ENCODE data around the gene ANKRD24. TPM values are rescaled to one million over a fixed set of nuclear protein-coding genes. Genes with fewer than 3 reads are reported as not detected.
"Not testable (repeated sequence)": the region's sequence is repeated elsewhere in the genome, so short reads cannot be mapped to it uniquely, and the experiment has no call there.

ANKRD24 gene
- total and polyA plus RNA-seq, 2 donors (not counting 3 experiments of a cell fraction or from before 2014, with no cell fraction given), result 0.07 to 0.27 TPM

DNA sequence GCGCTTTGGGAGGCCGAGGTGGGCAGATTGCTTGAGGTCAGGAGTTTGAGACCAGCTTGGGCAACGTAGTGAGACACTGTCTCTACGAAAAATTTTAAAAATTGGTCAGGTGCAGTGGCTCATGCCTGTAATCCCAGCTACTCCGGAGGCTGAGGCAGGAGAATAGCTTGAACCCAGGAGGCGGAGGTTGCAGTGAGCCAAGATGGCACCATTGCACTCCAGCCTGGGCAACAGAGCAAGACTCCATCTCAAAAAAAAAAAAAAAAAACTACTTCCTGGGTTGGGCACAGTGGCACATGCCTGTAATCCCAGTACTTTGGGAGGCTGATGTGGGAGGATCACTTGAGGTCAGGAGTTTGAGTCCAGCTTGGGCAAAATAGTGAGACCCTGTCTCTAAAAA lies 49.0 kb downstream of the ANKRD24 start:
- H2AFZ ChIP-seq (ENCODE audit: low read depth, low read length); H4K20me1 ChIP-seq (replicated peaks; ENCODE audit: control insufficient read depth, extremely low read depth, insufficient read depth, low read length); FAIRE-seq; H3K9me1 ChIP-seq (replicated peaks; ENCODE audit: control insufficient read depth, extremely low read depth, insufficient read depth, low read length); H3K27me3 ChIP-seq (ENCODE audit: control insufficient read depth in 2 of 2, insufficient read depth in 2 of 2, low read length in 2 of 2); intact Hi-C loops (cut with micrococcal nuclease); H3K4me1 ChIP-seq (ENCODE audit: control insufficient read depth, extremely low read depth, insufficient read depth, low read length); H3K79me2 ChIP-seq (ENCODE audit: control insufficient read depth, insufficient read depth, low read length); H3K9me3 ChIP-seq (replicated peaks; ENCODE audit: control insufficient read depth, insufficient read depth, low read length); H3K27ac ChIP-seq (ENCODE audit: insufficient read depth, low read depth, low read length); BruUV-seq (replicated peaks); H3K4me3 ChIP-seq (replicated peaks in 1 of 3; ENCODE audit: insufficient read depth in 1 of 3, low read depth in 1 of 3, low read length in 3 of 3); H3K9ac ChIP-seq (replicated peaks; ENCODE audit: extremely low read depth, insufficient read depth, low read length); dilution Hi-C loops (cut with MboI; ENCODE audit: extremely low pct_ligation_motif_present, low sequenced_read_pairs); H3K4me2 ChIP-seq (ENCODE audit: insufficient read depth, low read length); POLR2A ChIA-PET; DNase-seq (ENCODE audit: low read depth, low spot score); H3K36me3 ChIP-seq (ENCODE audit: control insufficient read depth in 2 of 2, extremely low read depth in 1 of 2, insufficient read depth in 2 of 2, low read length in 2 of 2): not testable (repeated sequence)
- CTCF ChIA-PET, result interaction anchor here (1.1 kb wide), 1 partner anchor 10 kb away, joined by 4 read pairs; no protein-coding TSS in a partner anchor

DNA sequence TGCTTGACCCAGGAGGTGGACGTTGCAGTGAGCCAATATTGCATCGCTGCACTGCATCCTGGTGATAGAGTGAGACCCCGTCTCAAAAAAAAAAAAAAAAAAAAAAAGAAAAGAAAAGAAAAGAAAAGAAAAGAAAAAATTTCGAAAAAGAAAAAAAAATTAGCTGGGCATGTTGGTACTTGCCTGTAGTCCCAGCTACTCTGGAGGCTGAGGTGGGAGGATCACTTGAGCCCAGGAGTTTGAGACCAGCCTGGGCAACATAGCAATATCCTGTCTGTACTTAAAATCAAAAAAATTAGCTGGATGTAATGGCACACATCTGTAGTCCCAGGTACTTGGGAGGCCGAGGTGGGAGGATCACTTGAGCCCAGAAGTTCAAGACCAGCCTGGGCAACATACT lies 49.6 kb downstream of the ANKRD24 start:
- H2AFZ ChIP-seq (ENCODE audit: low read depth, low read length); H3K4me3 ChIP-seq (replicated peaks in 1 of 3; ENCODE audit: insufficient read depth in 1 of 3, low read depth in 1 of 3, low read length in 3 of 3); FAIRE-seq; H4K20me1 ChIP-seq (replicated peaks; ENCODE audit: control insufficient read depth, extremely low read depth, insufficient read depth, low read length); H3K9me1 ChIP-seq (replicated peaks; ENCODE audit: control insufficient read depth, extremely low read depth, insufficient read depth, low read length); dilution Hi-C loops (cut with MboI; ENCODE audit: extremely low pct_ligation_motif_present, low sequenced_read_pairs); H3K4me1 ChIP-seq (ENCODE audit: control insufficient read depth, extremely low read depth, insufficient read depth, low read length); H3K4me2 ChIP-seq (ENCODE audit: insufficient read depth, low read length); H3K27me3 ChIP-seq (ENCODE audit: control insufficient read depth in 2 of 2, insufficient read depth in 2 of 2, low read length in 2 of 2); intact Hi-C loops (cut with micrococcal nuclease); H3K79me2 ChIP-seq (ENCODE audit: control insufficient read depth, insufficient read depth, low read length); H3K27ac ChIP-seq (ENCODE audit: insufficient read depth, low read depth, low read length); H3K9ac ChIP-seq (replicated peaks; ENCODE audit: extremely low read depth, insufficient read depth, low read length); DNase-seq (ENCODE audit: low read depth, low spot score); H3K9me3 ChIP-seq (replicated peaks; ENCODE audit: control insufficient read depth, insufficient read depth, low read length); H3K36me3 ChIP-seq (ENCODE audit: control insufficient read depth in 2 of 2, extremely low read depth in 1 of 2, insufficient read depth in 2 of 2, low read length in 2 of 2); BruUV-seq (replicated peaks): not testable (repeated sequence)
- POLR2A ChIA-PET, result interaction anchor here (0.7 kb wide), 1 partner anchor 111 kb away, joined by 3 read pairs; no protein-coding TSS in a partner anchor
- CTCF ChIA-PET, result interaction anchor here (0.6 to 1.4 kb wide), 5 partner anchors 9 to 120 kb away, joined by 3 to 5 read pairs (median 3); no protein-coding TSS in a partner anchor
